Inflammatory macrophage (primary cell): ENCODE results near the gene ASNSD1.
A peak's percentile ranks its signal among the peaks of the same experiment; 100 is the strongest.

Source experiments
- DNase-seq, 2 donors: peaks; one replicate each; pipeline ENCODE4 v3.0.0-alpha.2; 2020 to 2022
- total RNA-seq, 18 experiments: gene quantifications; one replicate each; lab custom pipeline; 2026; ENCODE audit warnings: mixed read lengths in 6 of 18, inconsistent platforms in 2 of 18; lab: John Stamatoyannopoulos, UW

The ASNSD1 gene
- total RNA-seq: 5.4 to 25.5 (median 16.2) reads per million in 18 experiments

DNA sequence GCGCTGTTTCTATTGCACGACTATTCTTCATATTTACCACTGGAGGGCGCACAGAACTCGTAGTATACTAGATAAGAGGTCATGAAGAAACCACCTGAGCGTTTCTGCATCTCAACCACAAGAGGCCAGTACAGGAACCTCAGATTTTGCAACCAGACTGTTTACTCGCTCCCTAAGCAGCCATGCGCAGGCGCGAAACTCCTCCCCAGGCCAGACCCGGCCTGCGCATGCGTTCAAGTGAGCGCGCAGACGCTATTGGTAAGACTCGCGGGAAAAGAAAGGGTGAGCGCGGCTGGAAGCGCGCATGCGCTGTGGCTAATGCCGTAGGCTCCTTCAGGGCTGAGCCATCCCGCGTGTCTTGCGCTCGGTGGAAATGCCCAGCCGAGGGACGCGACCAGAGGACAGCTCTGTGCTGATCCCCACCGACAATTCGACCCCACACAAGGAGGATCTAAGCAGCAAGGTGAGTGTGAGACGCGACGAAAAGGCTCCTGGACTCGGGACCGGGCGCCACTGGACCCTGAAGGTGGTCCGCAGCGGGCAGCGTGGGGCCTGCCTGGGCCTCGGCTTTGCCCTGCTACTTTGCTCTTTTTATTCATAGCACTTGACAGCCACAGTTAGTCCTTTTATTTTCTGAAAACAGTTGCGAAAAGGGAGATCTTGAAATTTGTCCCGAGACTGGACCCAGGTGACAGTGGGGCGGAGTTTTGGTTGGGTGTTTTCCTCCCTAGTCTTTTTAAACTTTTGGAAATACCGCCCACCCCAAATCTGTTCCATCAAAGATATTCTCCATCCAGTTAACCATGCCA is at the start of gene ASNSD1:
ASNSD1 (plus strand) TSS at position 312 of the 809 bp plus-strand sequence. CDS start 4,674 bp downstream, outside the sequence.
- peak; percentile 100 for DNase-seq

GRCh38 chr2:189613077-189613636 is 48.1 kb upstream of the ASNSD1 start:
- peak in 1 of 2 donors; percentile 9 for DNase-seq

- DNase-seq: no peak
Measured at GRCh38 chr2:189613650-189614420, 47.4 kb upstream of the ASNSD1 start.

DNA sequence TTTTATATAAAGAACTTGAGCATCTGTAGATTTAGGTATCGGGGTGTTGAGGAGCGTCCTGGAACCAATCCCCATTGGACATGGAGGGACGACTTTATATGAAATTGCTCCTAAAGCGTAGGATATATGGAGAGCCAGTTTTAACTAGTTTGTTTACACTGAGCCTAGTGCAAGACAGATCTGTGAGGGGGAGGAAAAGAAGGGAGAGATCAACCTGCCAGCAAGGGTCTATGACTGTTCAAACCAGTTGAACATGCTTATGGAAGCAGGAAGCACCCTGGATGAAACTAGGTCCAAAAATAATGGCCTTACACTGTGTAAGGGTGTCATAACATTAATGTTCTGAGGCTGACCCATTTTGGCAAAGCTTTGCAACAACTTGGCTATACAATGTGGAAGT is 46.7 kb upstream of the ASNSD1 start:
- no peak for DNase-seq

- DNase-seq: no peak
Measured at GRCh38 chr2:189618197-189618596, 43.1 kb upstream of the ASNSD1 start.

DNA sequence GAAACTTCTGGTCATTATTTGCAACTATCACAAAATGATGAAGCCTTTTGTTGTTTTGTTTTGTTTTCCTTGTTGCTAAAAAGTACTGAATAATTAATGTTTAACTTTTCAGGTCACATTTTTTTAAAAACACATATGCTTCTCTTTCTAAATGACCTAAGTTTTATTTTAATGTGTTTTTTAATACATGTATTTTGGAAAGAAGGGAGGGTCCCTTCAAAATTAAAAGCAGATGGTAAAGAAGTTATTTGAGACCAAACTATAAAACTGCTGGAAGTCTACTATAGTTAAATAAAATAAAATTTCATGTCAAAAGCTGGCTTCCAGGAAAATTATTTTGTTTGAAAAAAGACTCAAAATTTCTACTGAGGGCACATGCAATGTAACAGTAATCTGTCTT is 39.5 kb upstream of the ASNSD1 start:
- DNase-seq: no peak

DNA sequence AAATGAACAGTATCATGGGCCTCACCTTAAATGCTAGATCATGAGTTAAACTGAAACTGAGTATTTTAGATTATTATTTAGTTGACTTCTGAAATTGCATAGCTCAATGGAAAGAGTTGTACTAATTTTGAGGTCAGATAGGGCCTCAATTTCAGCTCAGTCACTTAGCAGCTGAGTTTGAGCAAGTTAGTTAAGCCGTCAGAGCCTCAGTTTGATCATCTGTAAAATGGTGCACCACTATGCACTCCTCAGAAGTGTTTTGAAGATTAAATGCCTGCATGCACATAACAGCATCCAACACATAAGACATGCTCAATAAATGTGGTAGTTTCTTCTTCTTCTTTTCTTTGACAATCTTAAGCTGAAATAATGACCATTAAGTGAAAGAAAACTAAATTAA is 38.2 kb upstream of the ASNSD1 start:
- DNase-seq: no peak

GRCh38 chr2:189624648-189625355 is 36.5 kb upstream of the ASNSD1 start:
- no peak for DNase-seq

- DNase-seq: no peak
Measured at GRCh38 chr2:189625636-189626035, 35.6 kb upstream of the ASNSD1 start.

DNA sequence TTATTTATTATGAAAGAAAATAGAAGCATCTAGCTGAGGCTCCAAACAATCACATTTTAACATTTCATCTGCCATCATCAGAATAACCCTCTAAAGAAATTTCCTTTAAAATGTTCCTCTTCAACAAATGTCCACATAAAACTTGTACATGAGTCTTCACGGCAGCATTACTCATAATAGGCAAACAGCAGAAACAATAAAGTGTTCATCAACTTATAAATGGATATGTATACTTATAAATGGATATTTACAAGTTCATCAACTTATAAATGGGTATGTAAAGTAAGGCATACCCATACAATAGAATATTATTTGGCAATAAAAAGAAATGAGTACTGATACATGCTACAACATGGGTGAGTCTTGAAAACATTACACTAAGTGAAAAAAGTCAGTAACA is 33.5 kb upstream of the ASNSD1 start:
- no peak for DNase-seq

- DNase-seq: no peak
Measured at GRCh38 chr2:189628817-189629530, 32.3 kb upstream of the ASNSD1 start.

GRCh38 chr2:189629531-189630453 is 31.5 kb upstream of the ASNSD1 start:
- no peak for DNase-seq

DNA sequence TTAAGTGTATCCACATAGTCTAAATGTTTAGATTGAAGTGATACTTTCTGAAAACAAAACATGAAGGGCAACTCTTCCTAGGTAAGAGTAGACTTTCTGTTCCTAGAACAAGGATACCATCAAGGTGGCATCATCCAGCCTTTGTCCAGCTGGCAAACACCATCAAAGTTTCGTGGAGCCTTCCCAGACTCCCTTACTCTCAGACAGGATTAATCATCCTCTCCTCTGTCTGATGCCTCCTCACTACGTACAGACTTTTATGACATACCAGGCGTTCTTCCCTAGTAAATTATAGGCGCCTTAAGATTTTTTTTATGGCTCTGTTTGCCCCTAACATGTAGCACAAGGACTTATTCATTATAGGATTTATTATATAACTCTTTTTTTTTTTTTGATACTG is 29.4 kb upstream of the ASNSD1 start:
- no peak for DNase-seq

DNA sequence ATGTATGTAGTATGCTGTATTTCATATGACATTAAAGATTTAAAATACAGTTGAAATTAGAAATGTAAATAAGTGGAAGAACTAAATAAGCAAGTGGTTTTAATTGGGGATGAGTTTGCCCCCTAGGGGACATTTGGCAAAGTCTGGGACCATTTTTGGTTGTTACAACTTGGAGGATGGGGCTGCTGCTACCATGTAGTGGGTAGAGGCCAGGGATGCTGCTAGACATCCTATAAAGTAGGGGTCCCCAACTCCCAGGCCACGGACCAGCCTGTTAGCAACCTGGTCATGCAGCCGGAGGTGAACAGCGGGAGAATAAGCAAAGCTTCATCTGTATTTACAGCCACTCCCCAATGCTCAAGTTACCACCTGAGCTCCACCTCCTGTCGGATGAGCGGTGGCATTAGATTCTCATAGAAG is 27.9 kb upstream of the ASNSD1 start:
- DNase-seq: peak; percentile 16 to 18

GRCh38 chr2:189635353-189635752 is 25.9 kb upstream of the ASNSD1 start:
- no peak for DNase-seq

- DNase-seq: no peak
Measured at GRCh38 chr2:189638301-189639006, 22.8 kb upstream of the ASNSD1 start.

DNA sequence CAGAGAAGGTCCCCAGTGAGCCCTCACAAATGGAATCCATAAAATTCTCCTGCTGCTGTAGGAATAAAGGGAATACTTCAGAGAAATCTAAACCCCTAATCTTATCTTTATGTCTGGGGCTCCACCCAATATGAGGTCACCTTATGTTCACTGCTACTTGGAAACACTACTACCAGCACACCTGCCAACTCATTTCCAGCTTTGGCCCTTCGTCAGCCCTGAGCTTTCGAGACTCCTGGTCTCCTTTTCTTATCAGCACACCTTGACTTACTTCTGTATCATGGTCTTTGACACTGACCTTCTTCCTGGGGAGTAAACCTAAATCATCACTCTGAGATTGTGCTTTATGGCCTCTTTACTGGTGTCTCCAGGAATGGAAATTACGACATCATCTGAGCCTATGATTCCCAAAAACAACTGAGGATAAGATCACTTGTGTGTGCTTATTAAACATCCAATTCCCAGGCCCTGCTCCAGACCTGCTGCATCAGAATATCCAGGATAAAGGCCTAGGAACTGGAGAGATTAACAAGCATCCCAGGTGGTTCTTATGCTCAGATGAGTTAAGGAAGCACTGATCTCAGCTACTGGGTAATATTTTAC is 22.2 kb upstream of the ASNSD1 start:
- DNase-seq: no peak

DNA sequence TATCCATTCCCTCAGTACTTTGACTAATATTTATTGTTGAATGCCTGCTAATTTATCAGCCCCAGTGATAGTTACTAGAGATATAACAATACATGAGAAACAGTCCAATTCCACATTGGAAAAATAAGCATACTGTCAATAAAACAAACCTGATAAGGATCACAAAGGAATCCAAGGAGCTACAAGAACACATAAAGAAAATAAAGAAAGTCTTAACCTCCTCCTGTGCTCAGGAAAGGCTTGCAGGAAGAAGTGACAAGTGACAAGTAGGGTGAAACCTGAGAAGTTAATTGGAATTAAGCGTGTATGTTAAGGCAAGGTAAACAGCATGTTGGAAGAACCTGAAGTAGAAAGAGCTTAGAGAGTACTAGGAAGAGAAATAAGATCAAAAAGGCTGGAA is 20.3 kb upstream of the ASNSD1 start:
- no peak for DNase-seq

DNA sequence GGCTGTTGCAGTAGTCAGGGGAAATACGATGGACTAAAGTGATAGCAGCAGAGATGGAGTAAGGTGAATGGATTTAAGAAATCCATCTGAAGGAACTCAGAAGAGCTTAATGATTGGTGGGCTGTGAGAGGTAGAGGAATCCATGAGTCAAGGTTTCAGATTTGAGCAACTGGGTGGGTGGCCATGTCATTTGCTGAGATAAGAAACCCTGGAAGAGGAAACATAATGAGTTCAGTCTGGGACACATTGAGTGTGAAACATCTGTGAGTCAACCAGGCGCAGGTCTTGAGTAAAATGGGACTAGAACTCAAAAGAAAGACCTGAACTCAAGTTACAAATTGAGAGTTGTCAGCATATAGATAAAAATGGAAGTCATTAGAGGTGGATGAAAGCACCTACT is 19.7 kb upstream of the ASNSD1 start:
- DNase-seq: peak; percentile 13 to 23

GRCh38 chr2:189646521-189646920 is 14.7 kb upstream of the ASNSD1 start:
- no peak for DNase-seq
